Measurements from ENCODE around the gene HPSE2. TPM values are rescaled to one million over a fixed set of nuclear protein-coding genes. Genes with fewer than 3 reads are reported as not detected.

HPSE2 gene
- total and polyA plus RNA-seq, 7 experiments from 2014 or later, result not detected

DNA sequence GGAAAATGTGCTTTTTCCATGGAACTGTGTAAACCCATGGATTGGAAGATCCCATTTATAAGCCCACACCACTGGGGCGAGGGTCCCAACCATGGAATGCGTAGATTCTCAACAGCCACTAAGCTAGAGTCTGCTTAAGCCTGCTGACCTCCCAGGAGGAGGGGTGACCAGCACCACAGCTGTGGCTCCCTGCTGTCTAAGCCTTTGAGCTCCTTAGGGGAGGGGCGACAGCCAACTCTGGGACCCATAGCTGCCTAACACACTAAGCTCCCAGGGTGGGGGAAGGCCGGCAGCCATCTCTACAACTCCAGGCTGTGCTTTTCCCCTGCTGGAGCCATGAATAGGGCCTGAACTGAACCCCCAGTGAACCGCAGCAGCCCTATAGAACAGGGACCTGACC lies 539.1 kb downstream of the HPSE2 start:
- H3K27ac ChIP-seq (ENCODE audit: low read depth, low read length), result no peak overlapping the region
- H3K9me3 ChIP-seq (ENCODE audit: control insufficient read depth in 2 of 3, low read length in 3 of 3), result no peaks in the 10 kb centered on the region
- Mint-ChIP-seq H3K27me3 (peaks cover 2 to 29% (median 23%) of the 10 kb centered on the region in 5 donors), H3K9me3 (peaks cover 0 to 5% (median 0%) of the 10 kb centered on the region in 11 donors), H3K4me1 (peaks cover 0 to 5% (median 0%) of the 10 kb centered on the region in 7 donors), H3K36me3 (peaks cover 0 to 4% (median 0%) of the 10 kb centered on the region in 5 donors), H3K27ac (no peak overlapping the region), H3K4me3 (no peak overlapping the region)
- CTCF ChIA-PET, result no interaction called here
- no peak for DNase-seq
- POLR2A ChIA-PET, result no interaction called here
- H3K27me3 ChIP-seq (ENCODE audit: control insufficient read depth in 2 of 2, insufficient read depth in 2 of 2, low read length in 2 of 2), result no peaks in the 10 kb centered on the region
- H3K4me1 ChIP-seq (ENCODE audit: control insufficient read depth in 2 of 2, insufficient read depth in 2 of 2, low read length in 2 of 2), result no peaks in the 10 kb centered on the region
- ATAC-seq, result no peak
- no peaks in the 10 kb centered on the region for H3K36me3 ChIP-seq (ENCODE audit: control insufficient read depth in 2 of 3, insufficient read depth in 3 of 3, low read length in 3 of 3)
- intact Hi-C loops (cut with micrococcal nuclease), result no loop called here
- no peak overlapping the region for H3K4me3 ChIP-seq (ENCODE audit: low read length)

DNA sequence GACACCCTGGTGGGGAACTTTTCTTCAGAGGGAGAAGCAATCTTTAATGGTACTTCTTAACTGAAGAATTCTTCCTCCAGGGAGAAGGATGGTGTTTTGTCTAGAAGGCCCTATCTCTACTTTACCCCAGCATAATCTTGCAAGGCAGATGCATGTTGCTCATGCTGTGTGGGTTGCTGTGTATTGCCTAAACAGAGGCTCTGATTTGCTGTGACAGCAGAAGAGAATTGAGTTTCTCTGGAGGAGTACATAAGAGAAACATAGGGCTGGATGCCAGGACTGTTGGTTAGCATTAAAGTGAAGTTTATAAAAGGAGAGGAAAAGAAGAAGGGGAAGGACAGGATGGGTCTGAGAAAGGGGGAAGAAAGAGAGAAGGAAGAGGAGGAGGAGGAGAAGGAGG lies 540.8 kb downstream of the HPSE2 start:
- intact Hi-C loops (cut with micrococcal nuclease), result no loop called here
- Histone ChIP-seq H3K27ac (ENCODE audit: low read depth, low read length) (no peak overlapping the region), H3K4me3 (ENCODE audit: low read length) (no peak overlapping the region), H3K27me3 (ENCODE audit: control insufficient read depth in 2 of 2, insufficient read depth in 2 of 2, low read length in 2 of 2) (no peaks in the 10 kb centered on the region), H3K36me3 (ENCODE audit: control insufficient read depth in 2 of 3, insufficient read depth in 3 of 3, low read length in 3 of 3) (no peaks in the 10 kb centered on the region), H3K9me3 (ENCODE audit: control insufficient read depth in 2 of 3, low read length in 3 of 3) (no peaks in the 10 kb centered on the region), H3K4me1 (ENCODE audit: control insufficient read depth in 2 of 2, insufficient read depth in 2 of 2, low read length in 2 of 2) (no peaks in the 10 kb centered on the region)
- Mint-ChIP-seq H3K9me3 (peaks cover 0 to 5% (median 0%) of the 10 kb centered on the region in 11 donors), H3K4me3 (no peak overlapping the region), H3K27ac (no peak overlapping the region), H3K4me1 (peaks cover 0 to 5% (median 0%) of the 10 kb centered on the region in 7 donors), H3K36me3 (peaks cover 0 to 4% (median 0%) of the 10 kb centered on the region in 5 donors), H3K27me3 (peaks cover 2 to 29% (median 25%) of the 10 kb centered on the region in 5 donors)
- CTCF ChIA-PET, result no interaction called here
- ATAC-seq (no peak), DNase-seq (no peak)
- POLR2A ChIA-PET, result no interaction called here

DNA sequence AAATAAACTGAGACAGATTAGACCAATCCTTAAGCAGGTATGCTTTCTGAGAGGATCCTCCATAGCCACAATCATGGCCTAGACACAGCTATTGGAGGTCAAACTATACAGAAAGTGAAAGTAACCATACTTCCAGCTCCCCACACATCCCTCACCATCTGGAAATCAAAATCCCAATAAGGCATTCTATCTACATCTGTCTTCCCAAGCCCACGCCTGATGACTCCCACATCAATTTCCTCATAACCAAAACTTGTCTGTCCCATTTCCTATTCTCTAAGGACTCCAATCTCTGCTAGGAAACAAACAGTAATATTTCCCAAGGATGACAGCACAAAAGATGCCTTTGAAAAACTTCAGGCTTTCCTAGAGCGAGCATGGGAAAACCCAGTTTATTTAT lies 541.6 kb downstream of the HPSE2 start:
- ATAC-seq, result no peak
- Mint-ChIP-seq H3K36me3 (peaks cover 0 to 9% (median 0%) of the 10 kb centered on the region in 5 donors), H3K9me3 (peaks cover 0 to 11% (median 6%) of the 10 kb centered on the region in 11 donors), H3K27me3 (peaks cover 2 to 36% (median 31%) of the 10 kb centered on the region in 5 donors), H3K4me1 (peaks cover 0 to 5% (median 0%) of the 10 kb centered on the region in 7 donors), H3K27ac (no peak overlapping the region), H3K4me3 (no peak overlapping the region)
- no peak overlapping the region for H3K4me3 ChIP-seq (ENCODE audit: low read length)
- no peaks in the 10 kb centered on the region for H3K9me3 ChIP-seq (ENCODE audit: control insufficient read depth in 2 of 3, low read length in 3 of 3)
- DNase-seq, result no peak
- ChIA-PET POLR2A (no interaction called here), CTCF (no interaction called here)
- no peaks in the 10 kb centered on the region for H3K36me3 ChIP-seq (ENCODE audit: control insufficient read depth in 2 of 3, insufficient read depth in 3 of 3, low read length in 3 of 3)
- H3K27ac ChIP-seq (ENCODE audit: low read depth, low read length), result no peak overlapping the region
- no peaks in the 10 kb centered on the region for H3K27me3 ChIP-seq (ENCODE audit: control insufficient read depth in 2 of 2, insufficient read depth in 2 of 2, low read length in 2 of 2)
- H3K4me1 ChIP-seq (ENCODE audit: control insufficient read depth in 2 of 2, insufficient read depth in 2 of 2, low read length in 2 of 2), result no peaks in the 10 kb centered on the region
- intact Hi-C loops (cut with micrococcal nuclease), result no loop called here

DNA sequence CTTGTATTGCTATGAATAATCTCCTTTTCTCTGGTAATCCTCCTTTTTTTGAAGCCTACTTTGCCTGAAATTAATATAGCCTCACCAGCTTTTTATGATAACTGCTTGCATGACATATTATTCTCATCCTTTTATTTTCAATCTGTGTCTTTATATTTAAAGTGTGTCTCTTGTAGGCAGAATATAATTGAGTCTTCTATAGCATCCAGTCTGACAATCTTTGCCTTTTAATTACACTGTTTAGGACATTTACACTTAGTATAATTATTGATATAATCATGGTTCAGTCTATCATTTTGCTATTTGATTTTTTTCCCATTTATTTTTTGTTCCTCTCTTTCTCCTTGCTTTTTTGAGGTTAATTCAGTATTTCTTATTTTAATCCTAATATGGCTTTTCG lies 548.0 kb downstream of the HPSE2 start:
- POLR2A ChIA-PET, result no interaction called here
- Histone ChIP-seq H3K27me3 (ENCODE audit: control insufficient read depth in 2 of 2, insufficient read depth in 2 of 2, low read length in 2 of 2) (no peaks in the 10 kb centered on the region), H3K9me3 (ENCODE audit: control insufficient read depth in 2 of 3, low read length in 3 of 3) (peaks cover 0 to 6% (median 0%) of the 10 kb centered on the region in 3 experiments), H3K27ac (ENCODE audit: low read depth, low read length) (no peak overlapping the region), H3K4me1 (ENCODE audit: control insufficient read depth in 2 of 2, insufficient read depth in 2 of 2, low read length in 2 of 2) (no peaks in the 10 kb centered on the region), H3K36me3 (ENCODE audit: control insufficient read depth in 2 of 3, insufficient read depth in 3 of 3, low read length in 3 of 3) (no peaks in the 10 kb centered on the region), H3K4me3 (ENCODE audit: low read length) (no peak overlapping the region)
- Mint-ChIP-seq H3K4me3 (no peak overlapping the region), H3K9me3 (peaks cover 2 to 26% (median 12%) of the 10 kb centered on the region in 11 donors), H3K4me1 (no peaks in the 10 kb centered on the region), H3K27me3 (peaks cover 9 to 30% (median 16%) of the 10 kb centered on the region in 5 donors), H3K27ac (no peak overlapping the region), H3K36me3 (peaks cover 0 to 5% (median 0%) of the 10 kb centered on the region in 5 donors)
- no peak for ATAC-seq
- no peak for DNase-seq
- CTCF ChIA-PET, result no interaction called here
- intact Hi-C loops (cut with micrococcal nuclease), result no loop called here

DNA sequence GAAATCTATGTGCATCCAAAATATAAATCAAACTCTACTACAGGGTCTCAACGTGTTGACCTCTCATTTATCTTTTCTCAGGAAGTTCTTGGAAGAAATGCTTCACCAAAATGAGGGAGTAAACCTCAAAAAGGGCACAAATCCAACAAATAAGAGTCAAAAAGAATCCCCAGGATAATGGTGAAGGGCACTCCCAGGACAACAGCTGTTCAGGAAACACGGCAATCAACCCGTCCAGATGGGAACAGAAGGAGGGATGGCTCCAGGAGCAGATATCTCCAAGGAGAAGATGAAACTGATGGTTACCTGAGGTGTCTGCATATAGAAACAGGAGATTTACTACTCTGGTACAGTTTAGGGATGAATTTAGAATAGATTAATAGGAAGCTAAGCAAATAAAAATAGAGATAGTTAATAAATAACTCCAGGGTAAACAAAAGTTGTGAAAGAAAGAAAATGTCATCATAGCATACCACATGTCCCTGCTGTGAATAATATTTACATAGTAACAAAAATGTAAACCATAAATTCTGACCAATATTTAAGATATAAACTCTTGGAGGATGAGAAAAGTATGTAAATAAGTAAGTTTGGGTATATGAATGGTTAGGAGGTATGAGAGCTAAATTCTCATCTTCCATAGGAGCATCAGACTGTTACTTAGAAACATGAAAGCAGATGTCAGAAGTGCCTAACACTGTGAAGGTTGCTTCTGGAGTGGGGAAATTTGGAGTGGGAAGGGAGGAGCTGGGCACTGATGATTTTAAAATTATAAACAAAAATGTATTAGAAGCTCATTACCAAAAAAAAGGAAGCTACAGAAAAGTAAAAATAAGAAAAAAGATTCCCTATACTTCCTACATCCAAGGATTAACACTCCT lies 551.4 kb downstream of the HPSE2 start:
- peaks cover 2 to 21% (median 9%) of the 10 kb centered on the region in 11 donors for H3K9me3 Mint-ChIP-seq
- H3K27me3 Mint-ChIP-seq, result peaks cover 7 to 25% (median 12%) of the 10 kb centered on the region in 5 donors
- intact Hi-C loops (cut with micrococcal nuclease), result no loop called here
- ATAC-seq (no peak), DNase-seq (no peak)
- ChIA-PET POLR2A (no interaction called here), CTCF (no interaction called here)
- Histone ChIP-seq H3K27ac (ENCODE audit: low read depth, low read length) (no peak overlapping the region), H3K27me3 (ENCODE audit: control insufficient read depth in 2 of 2, insufficient read depth in 2 of 2, low read length in 2 of 2) (no peaks in the 10 kb centered on the region), H3K9me3 (ENCODE audit: control insufficient read depth in 2 of 3, low read length in 3 of 3) (peaks cover 0 to 6% (median 0%) of the 10 kb centered on the region in 3 experiments), H3K36me3 (ENCODE audit: control insufficient read depth in 2 of 3, insufficient read depth in 3 of 3, low read length in 3 of 3) (no peaks in the 10 kb centered on the region), H3K4me3 (ENCODE audit: low read length) (no peak overlapping the region), H3K4me1 (ENCODE audit: control insufficient read depth in 2 of 2, insufficient read depth in 2 of 2, low read length in 2 of 2) (no peaks in the 10 kb centered on the region)
- no peak overlapping the region for H3K4me3 Mint-ChIP-seq
- no peak overlapping the region for H3K27ac Mint-ChIP-seq
- H3K4me1 Mint-ChIP-seq, result no peaks in the 10 kb centered on the region
- peaks cover 0 to 3% (median 0%) of the 10 kb centered on the region in 5 donors for H3K36me3 Mint-ChIP-seq

DNA sequence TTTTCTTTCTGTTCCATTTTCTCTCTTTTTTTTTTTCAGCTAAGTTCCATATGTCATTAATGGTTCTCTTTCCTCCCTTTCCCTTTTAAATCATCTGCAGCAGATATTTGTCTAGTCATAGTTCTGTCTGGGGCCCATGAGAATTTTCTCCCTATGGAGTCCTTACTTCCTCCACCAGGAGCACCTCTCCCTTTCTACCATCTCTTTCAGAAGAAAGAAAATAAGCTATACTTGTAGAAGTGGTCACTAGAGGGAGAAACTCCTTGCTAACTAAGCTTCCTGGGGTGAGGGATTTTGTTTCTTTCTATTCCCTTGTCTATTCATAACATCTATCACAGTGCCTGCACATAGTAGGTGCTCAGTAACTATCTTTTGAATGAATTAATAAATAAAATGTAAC lies 558.8 kb downstream of the HPSE2 start:
- Histone ChIP-seq H3K36me3 (ENCODE audit: control insufficient read depth in 2 of 3, insufficient read depth in 3 of 3, low read length in 3 of 3) (no peaks in the 10 kb centered on the region), H3K4me1 (ENCODE audit: control insufficient read depth in 2 of 2, insufficient read depth in 2 of 2, low read length in 2 of 2) (no peaks in the 10 kb centered on the region), H3K27me3 (ENCODE audit: control insufficient read depth in 2 of 2, insufficient read depth in 2 of 2, low read length in 2 of 2) (no peaks in the 10 kb centered on the region), H3K9me3 (ENCODE audit: control insufficient read depth in 2 of 3, low read length in 3 of 3) (no peaks in the 10 kb centered on the region), H3K4me3 (ENCODE audit: low read length) (no peak overlapping the region), H3K27ac (ENCODE audit: low read depth, low read length) (no peak overlapping the region)
- H3K27ac Mint-ChIP-seq, result no peak overlapping the region
- no peaks in the 10 kb centered on the region for H3K9me3 Mint-ChIP-seq
- intact Hi-C loops (cut with micrococcal nuclease), result no loop called here
- no peaks in the 10 kb centered on the region for H3K36me3 Mint-ChIP-seq
- CTCF ChIA-PET, result no interaction called here
- no peaks in the 10 kb centered on the region for H3K4me1 Mint-ChIP-seq
- peaks cover 14 to 22% (median 21%) of the 10 kb centered on the region in 5 donors for H3K27me3 Mint-ChIP-seq
- POLR2A ChIA-PET, result no interaction called here
- ATAC-seq (no peak), DNase-seq (no peak)
- H3K4me3 Mint-ChIP-seq, result no peak overlapping the region

DNA sequence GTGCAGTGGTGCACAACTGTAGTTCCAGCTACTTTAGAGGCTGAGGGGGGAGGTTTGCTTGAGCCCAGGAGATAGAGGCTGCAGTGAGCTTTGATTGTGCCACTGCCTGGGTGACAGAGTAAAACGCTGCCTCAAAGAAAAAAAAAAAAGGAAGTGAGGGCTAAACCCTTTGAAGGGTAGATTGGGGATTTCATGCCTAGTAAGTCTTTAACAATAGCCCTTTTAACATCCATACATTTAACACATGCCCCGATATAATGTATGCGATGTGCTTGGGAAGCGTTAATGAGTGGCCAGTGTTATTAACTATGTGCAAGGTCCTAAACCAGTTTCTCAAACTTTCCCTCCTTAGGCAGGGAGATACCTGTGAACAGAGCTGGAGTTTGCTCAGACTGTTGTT lies 559.8 kb downstream of the HPSE2 start:
- DNase-seq, result no peak
- Mint-ChIP-seq H3K9me3 (no peaks in the 10 kb centered on the region), H3K4me1 (no peaks in the 10 kb centered on the region), H3K27ac (no peak overlapping the region), H3K36me3 (no peaks in the 10 kb centered on the region), H3K27me3 (peaks cover 16 to 21% (median 20%) of the 10 kb centered on the region in 5 donors), H3K4me3 (no peak overlapping the region)
- H3K4me3 ChIP-seq (ENCODE audit: low read length), result no peak overlapping the region
- no peaks in the 10 kb centered on the region for H3K27me3 ChIP-seq (ENCODE audit: control insufficient read depth in 2 of 2, insufficient read depth in 2 of 2, low read length in 2 of 2)
- no peak for ATAC-seq
- H3K36me3 ChIP-seq (ENCODE audit: control insufficient read depth in 2 of 3, insufficient read depth in 3 of 3, low read length in 3 of 3), result no peaks in the 10 kb centered on the region
- no peaks in the 10 kb centered on the region for H3K9me3 ChIP-seq (ENCODE audit: control insufficient read depth in 2 of 3, low read length in 3 of 3)
- intact Hi-C loops (cut with micrococcal nuclease), result no loop called here
- CTCF ChIA-PET, result no interaction called here
- no peaks in the 10 kb centered on the region for H3K4me1 ChIP-seq (ENCODE audit: control insufficient read depth in 2 of 2, insufficient read depth in 2 of 2, low read length in 2 of 2)
- POLR2A ChIA-PET, result no interaction called here
- no peak overlapping the region for H3K27ac ChIP-seq (ENCODE audit: low read depth, low read length)
